Hippocampal formation (tissue), 2 donors: ENCODE results near the gene DLG2.

Experiments used
- DNase-seq, 2 donors: peaks; one replicate each; lab custom pipeline; 2025; lab: John Stamatoyannopoulos, UW

The DLG2 gene

DNA sequence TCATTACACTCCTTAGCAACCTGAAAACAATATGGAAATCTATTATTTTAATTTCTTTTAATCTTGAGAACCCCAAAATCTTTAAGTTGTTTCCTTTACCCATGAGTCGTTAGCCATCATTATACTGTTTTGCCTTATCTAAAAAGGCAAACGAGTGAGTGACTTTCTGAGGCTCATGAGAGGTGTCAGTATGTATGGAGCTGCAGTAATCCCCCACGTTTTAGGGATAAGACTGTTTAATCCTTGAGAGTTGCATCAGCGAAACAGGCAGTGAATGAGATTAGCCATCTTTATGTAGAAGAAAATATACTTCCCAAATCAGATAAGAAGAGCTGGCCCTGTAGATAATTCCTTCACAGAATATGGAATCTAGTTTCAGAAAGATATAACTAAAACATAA lies 1147.0 kb downstream of the DLG2 start:
- DNase-seq = no peak

DNA sequence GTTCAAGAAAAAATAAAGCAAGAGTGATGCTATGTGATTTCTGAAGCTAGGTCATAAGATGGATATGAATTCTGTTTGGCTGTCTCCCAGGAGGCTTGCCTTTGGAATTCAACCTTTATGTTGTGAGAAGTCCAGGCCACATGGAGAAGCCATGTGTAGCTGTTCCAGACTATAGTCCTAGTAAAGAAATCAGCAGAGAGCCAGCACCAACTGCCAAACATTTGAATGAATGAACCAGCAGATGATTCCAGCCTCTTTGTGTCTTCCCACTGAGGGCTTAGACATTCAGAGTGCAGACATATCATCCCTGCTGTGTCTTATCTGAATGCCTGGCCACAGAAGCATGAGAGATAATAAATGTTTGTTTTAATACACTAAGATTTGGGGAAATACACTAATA lies 1150.6 kb downstream of the DLG2 start:
- no peak for DNase-seq

DNA sequence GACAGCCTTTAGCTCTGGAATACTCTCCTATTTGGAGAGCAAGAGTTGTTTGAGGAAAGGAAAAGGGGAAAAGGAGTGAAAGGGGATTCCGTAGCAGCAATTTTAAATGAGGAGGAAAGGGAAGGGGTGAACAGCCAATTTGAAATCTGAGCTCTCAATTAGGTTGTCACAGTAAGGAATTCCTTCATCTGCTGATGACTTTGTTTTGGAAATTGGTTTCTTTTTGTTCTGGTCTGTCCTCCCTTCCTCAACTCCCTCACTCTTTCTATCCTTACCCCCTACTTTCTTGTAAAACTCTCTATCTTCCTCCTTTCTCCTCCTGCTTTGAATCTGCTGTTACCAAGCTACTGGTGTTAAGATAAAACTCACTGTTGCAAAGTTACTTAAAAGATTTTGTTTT lies 1155.6 kb downstream of the DLG2 start:
- no peak for DNase-seq

DNA sequence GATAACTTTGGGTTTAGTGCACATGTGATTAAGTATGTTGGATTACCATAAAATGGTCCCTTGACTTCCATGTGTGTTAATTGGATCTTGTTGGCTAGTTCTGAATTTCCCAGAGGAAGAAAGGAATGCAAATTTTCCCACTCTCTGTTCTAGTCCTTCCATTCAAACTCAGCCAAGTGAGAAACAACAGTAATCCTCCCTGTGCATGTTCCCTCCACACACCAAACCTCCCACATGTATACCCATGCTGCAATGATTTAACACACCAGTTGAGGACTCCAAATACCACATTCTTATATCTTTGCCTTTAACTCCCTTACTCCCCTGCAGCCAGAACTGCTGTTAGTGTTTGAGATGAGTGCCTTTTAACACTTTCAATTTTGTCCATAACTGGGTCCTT lies 1158.9 kb downstream of the DLG2 start:
- DNase-seq = no peak

DNA sequence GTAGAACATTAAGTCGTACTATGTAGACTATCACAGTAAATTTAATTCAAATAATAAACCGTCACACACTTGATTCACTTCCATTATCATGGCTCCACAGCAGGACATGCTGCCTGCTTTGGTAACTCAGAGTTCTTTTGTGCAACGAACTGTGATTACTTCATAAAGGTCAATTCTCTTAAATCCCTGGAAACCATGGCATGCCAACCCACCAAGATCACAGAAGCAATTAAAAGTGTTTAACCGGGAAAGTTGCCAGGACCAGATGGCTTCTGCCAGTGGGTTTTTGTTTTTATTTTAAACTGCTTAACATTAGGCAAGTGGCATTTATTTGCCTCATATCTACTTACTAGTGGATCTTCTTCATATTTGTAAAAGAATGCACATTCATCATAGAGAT lies 1162.1 kb downstream of the DLG2 start:
- DNase-seq = no peak

DNA sequence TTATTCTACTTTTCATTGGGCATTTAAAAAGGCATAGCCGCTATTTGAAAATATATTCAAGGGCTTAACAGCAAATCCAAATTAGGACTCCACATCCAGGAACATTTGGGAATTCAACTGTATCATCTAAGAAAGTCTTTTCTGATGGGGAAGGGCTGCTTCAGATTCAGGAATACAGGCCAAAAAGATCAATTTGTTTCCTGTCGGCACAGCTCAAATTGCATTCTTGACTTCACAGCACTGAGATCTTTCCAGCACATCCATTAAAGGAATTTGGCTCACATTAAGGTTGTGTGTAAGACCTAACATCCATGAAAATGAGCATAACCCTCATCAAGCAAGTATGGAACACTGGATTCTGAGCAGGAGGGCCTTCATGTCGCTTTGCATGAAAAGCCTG lies 1171.5 kb downstream of the DLG2 start:
- no peak for DNase-seq

DNA sequence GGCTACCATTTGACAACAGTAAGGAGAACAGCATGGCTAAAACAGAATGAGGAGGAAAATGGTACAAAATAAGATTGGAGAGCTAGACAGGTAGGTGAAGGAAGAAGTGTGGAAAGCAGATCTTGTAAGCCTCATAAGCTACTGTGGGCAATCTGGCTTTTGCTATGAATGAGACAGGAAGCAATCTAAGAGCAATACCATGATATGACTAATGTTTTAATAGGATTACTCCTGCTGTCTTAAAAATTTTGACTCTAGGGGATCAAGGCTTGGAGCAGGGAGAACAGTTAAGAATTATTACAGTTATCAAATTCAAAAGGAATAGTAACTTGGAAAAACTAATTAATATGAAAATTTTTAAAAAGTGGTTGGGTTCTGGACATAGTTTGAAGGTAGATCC lies 1174.9 kb downstream of the DLG2 start:
- no peak for DNase-seq

DNA sequence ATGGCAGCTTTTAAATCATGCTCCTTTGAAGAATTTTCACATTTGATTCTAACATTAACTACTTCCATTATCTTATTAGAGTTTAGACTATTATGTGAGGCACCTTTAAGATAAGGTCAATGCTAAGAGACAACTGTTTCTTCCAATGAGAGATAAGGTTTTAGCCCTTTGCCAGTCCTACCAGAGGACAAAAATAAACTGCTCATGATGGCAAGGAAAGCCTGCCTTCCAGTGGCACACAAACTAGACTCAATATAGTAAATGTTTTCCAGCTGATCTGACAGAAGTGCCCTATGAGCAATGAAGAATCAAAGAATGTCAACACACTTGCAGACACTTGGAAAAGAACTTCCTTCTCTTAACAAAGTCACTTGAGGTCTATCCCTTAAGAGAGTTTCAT lies 1188.6 kb downstream of the DLG2 start:
- no peak for DNase-seq

DNA sequence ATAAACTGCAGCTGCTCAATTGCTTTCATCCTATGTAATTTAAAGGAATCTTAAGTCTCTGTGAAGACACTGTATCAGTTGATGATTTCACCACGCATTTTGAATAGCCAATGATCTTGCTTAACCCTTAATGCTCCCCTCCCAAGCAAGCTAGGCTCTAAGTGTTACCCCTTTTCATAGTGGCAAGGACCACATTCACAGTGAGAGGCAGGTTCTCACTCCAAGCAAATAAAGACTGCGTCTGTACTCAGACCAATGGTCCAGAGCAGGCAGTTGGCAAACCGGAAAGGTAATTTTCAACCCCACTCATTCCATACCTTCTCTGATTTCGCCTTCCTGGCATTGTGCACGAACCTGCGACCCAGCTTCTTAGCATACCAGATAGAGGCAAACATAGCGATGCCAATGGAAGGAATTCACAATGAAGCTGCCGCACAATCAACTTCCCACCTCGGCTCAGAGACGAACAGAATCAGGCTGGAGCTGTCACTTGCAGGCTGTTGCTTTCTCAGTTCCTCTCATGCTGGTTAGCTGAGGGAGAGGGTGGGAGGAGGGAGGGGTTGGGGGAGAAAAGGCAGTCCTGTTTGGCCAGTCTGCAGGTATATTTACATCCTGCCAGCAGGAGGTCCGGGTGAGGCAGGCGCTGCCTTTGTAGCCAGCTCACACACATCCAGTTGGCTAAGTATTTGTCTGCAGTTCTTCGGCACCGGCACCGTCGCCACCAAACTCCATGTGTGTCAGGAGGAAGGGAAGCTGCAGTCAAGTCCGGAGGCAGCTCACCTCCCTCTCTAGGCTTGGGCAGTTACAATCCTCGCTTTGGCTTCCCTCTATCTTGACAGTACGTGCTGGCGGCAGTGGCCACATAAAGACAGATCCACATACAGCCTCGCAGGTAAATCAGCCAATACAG lies 1189.8 kb downstream of the DLG2 start:
- DNase-seq = no peak

DNA sequence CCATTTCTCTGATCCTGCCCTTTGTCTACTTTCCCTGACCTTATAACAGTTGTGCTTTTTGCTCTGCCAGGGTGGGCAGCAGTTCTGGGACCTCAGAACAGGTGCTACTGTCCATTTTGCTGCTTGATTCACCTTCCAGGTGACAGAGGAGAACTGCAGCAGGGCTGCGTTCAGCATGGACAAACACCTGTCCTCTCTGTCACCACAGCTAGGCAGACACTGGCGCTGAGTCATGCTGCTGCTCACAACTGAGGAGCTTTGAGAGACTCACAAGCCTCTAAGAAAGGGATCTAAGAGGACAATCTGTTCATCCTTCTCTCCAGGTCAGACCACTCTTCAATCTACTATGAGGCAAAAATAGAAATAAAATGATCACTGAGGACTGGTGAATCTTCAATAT lies 1196.5 kb downstream of the DLG2 start:
- DNase-seq = no peak

DNA sequence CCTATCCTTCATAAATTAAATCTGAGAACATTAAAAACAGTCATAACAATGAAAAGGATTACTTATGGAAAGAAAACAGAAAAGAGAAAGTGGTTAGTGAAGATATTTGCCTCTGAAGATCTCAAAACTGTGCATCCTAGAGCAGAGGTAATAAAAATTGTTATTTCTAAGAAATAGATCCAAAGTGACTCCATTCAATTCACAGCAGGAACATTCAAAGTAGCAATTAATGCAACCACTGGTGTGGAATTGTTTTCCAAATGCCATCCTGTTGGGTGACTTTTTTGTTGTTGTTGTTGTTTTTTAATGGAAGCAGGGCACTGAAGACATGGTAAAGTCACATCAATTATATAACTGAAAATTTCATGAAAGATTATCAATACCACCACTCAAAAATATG lies 1201.5 kb downstream of the DLG2 start:
- no peak for DNase-seq

DNA sequence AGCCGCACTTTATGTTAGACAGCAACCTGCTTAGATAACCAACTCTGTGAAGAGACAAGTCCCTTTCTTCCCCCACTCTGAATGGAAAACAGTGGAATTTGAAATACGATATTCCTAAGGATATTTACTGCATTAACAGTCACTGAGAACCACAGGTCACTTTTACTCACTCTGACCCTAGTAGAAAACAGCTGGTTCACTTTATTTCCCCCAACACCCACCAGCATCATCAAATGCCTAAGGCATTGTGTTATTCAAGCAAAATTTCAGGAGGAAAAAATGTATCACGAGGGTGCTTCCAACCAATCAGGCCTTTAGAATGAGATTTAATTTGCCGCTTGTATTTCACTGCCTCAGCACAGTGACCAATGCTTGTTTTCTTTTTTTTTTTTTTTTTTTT lies 1206.9 kb downstream of the DLG2 start:
- no peak for DNase-seq

DNA sequence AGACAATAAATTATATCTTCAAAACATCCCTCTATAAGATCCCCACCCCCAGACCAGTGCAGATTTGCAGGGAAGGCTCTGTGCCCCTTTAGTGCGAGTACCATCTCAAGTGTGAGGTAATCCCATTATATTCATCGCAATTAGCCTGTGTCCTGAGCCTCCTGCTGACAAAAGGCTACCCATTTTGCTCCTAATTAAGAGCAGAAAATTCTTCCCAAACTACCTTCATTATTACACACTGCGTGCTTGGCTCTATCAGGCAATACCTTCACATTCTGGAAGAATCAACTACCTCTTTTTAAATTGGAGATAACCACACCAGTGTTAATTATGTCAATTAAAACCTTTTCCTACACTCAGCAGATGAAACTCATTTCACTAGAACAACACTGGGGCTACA lies 1207.5 kb downstream of the DLG2 start:
- DNase-seq = no peak

DNA sequence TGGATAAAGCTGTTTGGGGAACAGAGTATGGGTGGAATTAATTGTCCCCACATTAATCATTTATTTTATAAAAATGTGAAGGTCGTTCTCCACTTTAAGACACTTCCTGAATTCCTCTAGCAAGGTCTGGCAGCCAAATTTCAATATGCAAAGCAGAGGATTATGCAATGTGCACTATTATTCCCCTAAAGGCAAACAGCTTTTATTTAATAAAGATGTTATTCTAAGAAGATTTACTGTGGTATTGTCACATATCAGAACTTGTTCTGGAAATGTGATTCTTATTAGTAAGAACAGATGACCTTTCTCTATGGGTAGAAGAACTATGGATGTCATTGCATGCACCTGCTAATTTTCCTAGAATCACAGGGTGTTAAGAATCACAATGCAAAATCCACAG lies 1212.2 kb downstream of the DLG2 start:
- no peak for DNase-seq

DNA sequence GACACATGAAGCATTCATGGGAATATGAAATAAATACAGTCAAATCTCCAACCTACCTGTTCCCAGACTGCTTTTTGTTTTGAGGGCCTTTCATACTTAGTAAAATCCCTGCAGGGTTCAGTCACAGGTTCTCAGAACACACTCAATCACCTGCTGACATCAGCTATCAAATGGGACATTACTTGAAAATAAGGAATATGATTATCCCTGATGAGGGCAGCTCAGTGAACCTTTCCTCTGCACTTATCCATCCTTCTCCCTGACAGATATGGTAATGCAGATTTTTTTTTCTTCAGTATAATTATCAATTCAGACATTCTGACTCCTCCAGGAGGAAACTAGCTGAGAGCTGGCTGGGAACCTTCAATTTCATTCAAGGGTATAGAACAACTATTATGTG lies 1213.6 kb downstream of the DLG2 start:
- DNase-seq = no peak

DNA sequence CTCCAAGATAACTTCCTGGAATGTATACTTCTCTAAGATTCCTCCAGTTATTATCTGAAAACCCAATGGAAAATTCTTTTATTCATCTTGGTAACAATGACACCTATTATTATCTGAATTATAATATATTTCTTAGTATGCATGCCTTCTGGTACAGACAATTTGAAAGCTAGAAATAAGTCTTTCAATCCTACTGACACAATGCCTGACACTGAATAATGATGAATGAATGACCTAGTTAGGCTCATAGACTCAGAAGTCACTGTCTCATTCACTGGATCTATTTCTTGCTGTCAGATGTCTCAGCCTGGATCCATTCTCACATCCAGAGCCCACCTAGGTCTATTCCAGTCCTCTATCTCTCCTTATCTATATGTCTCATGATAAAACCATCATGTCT lies 1214.3 kb downstream of the DLG2 start:
- DNase-seq = no peak

DNA sequence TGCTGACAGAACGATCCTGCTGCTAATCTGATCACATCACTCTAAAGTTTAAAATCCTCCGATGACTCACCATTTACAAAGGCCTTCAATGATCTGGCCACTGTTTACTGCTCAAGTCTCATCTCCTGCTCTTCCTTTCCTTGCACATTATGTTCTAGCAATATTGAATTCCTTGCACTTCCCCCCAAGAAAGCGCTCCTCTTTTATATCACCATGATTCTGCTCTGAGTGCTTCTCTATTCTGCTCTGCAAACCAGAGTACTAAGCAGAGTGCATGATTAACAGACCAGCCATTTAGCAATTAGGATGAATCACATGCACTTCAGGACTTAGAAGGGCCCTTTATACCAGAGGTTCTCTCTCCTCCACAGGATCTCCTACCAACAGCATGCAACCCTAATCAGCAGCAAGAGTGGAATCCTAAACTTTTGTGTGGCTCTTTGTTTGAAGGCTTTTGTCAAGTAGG lies 1218.2 kb downstream of the DLG2 start:
- no peak for DNase-seq

DNA sequence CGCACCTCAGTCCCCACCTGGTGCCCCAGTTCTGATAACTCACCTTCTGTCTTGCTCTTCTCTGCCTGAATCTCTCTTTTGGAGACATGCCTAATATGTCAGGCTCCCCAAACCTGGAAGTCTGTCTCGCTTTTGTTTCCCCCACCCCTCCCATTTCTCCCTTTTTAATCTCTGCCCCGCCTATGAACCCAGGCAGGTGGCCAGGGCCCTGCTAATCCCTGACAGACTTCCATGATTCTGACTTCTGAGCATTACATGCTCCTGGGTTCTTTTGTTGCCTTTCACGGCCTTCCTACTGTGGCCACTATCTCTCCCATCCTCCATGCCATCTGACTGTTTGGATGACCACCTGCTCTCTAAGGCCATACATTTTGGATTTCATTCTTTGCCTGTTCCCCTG lies 1220.1 kb downstream of the DLG2 start:
- DNase-seq = no peak

DNA sequence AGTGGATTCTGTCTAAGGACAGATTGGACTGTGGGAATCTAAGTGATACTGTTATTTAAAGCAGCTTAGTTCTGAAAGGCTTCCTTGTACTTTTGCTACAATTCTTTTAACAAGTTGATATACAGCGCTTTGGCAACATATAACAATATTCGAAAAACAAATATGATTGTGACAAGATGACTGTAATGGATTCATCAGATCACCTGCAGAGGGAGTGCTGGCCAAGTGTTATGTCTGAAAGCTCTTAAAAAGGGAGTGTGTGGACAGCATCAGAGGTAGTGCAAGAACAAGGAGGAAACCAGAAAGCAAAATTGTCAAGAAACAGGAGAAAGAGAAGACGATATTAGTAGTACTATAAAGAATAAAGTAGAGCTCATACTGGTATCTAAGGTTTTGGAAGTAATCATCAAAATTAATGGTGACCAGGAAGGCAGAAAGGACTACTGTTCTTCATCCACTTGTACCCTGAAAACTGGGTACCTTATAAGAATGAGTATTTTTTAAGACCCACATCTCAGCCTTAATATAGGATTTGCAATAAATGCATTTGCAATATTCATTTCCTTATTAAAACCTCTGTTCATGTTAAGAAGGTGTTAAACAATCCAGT lies 1229.0 kb downstream of the DLG2 start:
- DNase-seq = peak in 1 of 2 donors; percentile 10

DNA sequence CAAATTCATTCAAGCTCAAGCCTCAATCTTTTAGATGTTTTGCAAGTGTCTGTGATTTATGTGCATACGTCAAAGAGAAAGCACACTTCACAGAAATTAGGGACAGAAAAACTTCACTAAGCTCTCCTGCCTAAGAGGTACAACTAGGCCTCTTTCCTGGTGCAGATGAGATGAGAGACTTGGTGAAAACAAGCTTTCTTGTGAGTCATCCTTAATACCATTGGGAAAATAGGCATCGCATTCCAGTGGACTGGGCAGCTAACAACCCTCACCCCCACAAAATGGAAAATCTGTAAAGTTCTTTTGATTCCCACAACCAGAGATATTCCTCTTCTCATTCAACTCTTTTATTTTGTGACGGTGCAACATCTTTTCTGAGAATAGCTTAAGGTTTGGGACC lies 1230.6 kb downstream of the DLG2 start:
- no peak for DNase-seq

DNA sequence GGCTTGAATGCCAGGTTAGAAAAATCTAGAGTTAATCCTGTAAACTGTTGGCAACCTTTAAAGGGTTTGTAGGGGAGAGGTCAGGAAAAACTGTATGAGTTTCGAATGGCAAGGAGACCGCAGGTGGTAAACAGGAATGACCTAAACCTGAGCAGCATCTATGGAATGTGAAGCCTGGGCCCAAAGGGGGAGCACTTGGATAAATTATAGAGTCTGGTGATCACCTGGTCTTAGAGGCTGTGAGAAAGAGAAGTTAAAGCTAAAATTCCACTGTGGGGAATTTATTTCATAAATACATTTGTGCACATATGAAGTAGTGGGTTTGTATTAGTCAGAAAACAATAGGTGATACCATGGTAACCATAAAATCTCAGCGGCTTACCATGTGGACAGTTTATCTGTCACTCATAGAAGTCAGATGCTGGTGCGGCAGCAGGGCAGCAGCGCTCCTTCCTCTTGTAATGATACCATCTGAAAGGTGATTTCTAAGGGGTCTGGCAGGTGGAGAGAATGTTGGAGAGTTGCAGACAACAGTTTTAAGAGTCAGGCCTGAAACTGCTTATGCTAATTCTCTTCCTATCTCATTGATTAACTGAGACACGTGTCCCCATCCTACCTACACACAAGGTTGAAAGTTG lies 1236.6 kb downstream of the DLG2 start:
- no peak for DNase-seq

DNA sequence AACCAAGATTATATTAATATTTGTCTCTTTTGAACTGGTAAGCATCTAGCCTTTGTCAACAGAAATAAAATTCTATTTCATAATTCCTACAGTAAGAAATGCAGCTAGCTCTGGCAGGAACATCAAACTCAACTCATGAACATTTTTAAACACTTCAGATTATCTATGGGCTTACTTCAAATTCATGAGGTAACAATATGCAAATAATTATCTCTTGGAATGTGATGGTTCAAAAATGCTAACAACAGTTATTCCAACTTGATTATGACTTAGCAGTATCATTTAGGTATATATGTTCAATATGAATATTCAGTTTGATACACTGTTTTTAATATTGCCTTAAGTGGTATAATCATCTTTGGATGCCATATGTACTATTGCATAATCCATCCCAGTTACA lies 1237.4 kb downstream of the DLG2 start:
- peak in 1 of 2 donors; percentile 10 for DNase-seq

DNA sequence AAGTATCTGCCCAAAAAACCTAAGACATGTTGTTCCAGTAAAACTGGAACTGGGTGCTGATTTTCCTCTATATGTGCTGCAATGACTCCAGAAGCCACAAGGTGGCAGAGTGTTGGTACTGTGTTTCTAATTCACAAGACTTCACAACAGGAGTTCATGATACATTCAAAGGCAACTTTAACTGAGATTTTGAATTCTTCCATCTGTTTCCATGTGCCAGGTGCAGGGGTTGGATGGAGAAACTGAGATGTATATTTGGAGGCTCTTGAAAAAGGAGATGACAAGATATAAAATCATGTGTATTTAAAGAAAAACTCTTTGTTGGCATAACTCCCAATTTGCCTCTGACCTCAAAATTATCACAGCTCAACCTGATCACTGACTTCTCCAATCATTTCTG lies 1242.4 kb downstream of the DLG2 start:
- peak; percentile 33 to 69 for DNase-seq
